GM12878 (cell line): ENCODE results near the gene RPL22. TPM values are rescaled to one million over a fixed set of nuclear protein-coding genes. Genes with fewer than 3 reads are reported as not detected.

Experiments used
- ATAC-seq: fragments of 200-7000 bp; cut with Tn5 transposase; 3 replicates; pipeline ENCODE4 v1.9.1; 2020; ENCODE audit warnings: mild to moderate bottlenecking, moderate library complexity
- BruUV-seq: library from RNA; stranded (reverse); fragments of 400-500 nt; replicated peaks from 2 replicates; lab custom pipeline; 2021; lab: Mats Ljungman, UMichigan
- CTCF ChIA-PET: fragments of 300-600 bp; sonication (Branson Sonifier 250); formaldehyde crosslinking; extraction: SDS; loops from one replicate; lab custom pipeline; 2021; ENCODE audit warnings: inconsistent platforms; lab: Yijun Ruan, JAX
- POLR2A ChIA-PET: fragments of 350-600 bp; formaldehyde crosslinking; extraction: SDS; loops from one replicate; lab custom pipeline; 2021; ENCODE audit warnings: inconsistent platforms; lab: Charles Lee
- RAD21 ChIA-PET: fragments of 300-600 bp; sonication (Branson Sonifier 250); formaldehyde crosslinking; loops from one replicate; lab custom pipeline; 2023; ENCODE audit warnings: antibody characterized with exemption; ENCODE audit not compliant: unreplicated experiment; lab: Charles Lee
- SMC1A ChIA-PET: fragments of 300-600 bp; sonication (Branson Sonifier 250); formaldehyde crosslinking; loops from one replicate; lab custom pipeline; 2023; ENCODE audit not compliant: unreplicated experiment, uncharacterized antibody; lab: Charles Lee
- DNase-seq: peaks from one replicate; pipeline ENCODE4 v3.0.0-alpha.2; 2011; ENCODE audit warnings: low read depth, low spot score
- FAIRE-seq: peaks from 3 replicates; lab custom pipeline; 2011; peaks lifted over from hg19 to GRCh38; lab: Jason Lieb, UNC
- H2AFZ ChIP-seq: 2 replicates; pipeline ENCODE4 v1.6.0; 2011; ENCODE audit warnings: low read depth, low read length, control low read depth; ENCODE audit not compliant: control insufficient read depth
- H3K27ac ChIP-seq: 2 replicates; pipeline ENCODE4 v1.5.1; 2011; ENCODE audit warnings: control low read depth; ENCODE audit not compliant: control insufficient read depth, insufficient read depth
- H3K27me3 ChIP-seq, 2 experiments: replicated peaks in 1 of 2; 2 replicates each; pipeline versions ENCODE4 v1.6.0 to v1.6.1; 2011; ENCODE audit warnings: low read length in 1 of 2; ENCODE audit not compliant: control insufficient read depth in 2 of 2, insufficient read depth in 2 of 2
- H3K36me3 ChIP-seq, 2 experiments: 2 replicates each; pipeline ENCODE4 v1.5.1; 2011; ENCODE audit warnings: low read length in 1 of 2; ENCODE audit not compliant: control insufficient read depth in 2 of 2, insufficient read depth in 2 of 2
- H3K4me1 ChIP-seq: 2 replicates; pipeline ENCODE4 v1.6.1; 2011; ENCODE audit warnings: mild to moderate bottlenecking, low read length, moderate library complexity, mixed read lengths; ENCODE audit not compliant: control insufficient read depth, insufficient read depth
- H3K4me2 ChIP-seq: 2 replicates; pipeline ENCODE4 v1.6.0; 2011; ENCODE audit warnings: control low read depth; ENCODE audit not compliant: control insufficient read depth, insufficient read depth
- H3K4me3 ChIP-seq: fragments of 200-600 bp; sonication (generic); 2 replicates; pipeline ENCODE4 v1.5.1; 2016
- H3K79me2 ChIP-seq: 2 replicates; pipeline ENCODE4 v1.6.0; 2011; ENCODE audit warnings: low read length; ENCODE audit not compliant: control insufficient read depth, insufficient read depth
- H3K9ac ChIP-seq: 2 replicates; pipeline ENCODE4 v1.8.0; 2011; ENCODE audit warnings: low read length, control low read depth, mixed read lengths; ENCODE audit not compliant: control insufficient read depth, insufficient read depth
- H3K9me3 ChIP-seq: replicated peaks from 3 replicates; pipeline ENCODE4 v1.5.1; 2011; ENCODE audit warnings: mild to moderate bottlenecking, low read length; ENCODE audit not compliant: control insufficient read depth, insufficient read depth
- H4K20me1 ChIP-seq: 2 replicates; pipeline ENCODE4 v1.6.0; 2011; ENCODE audit not compliant: control insufficient read depth, insufficient read depth
- BRCA1 ChIP-seq: IDR thresholded peaks from 2 replicates; pipeline ENCODE4 v1.6.1; 2011; ENCODE audit warnings: low read depth, low read length, improper control_type of control experiment
- CHD2 ChIP-seq: IDR thresholded peaks from 2 replicates; pipeline ENCODE4 v1.6.1; 2011; ENCODE audit warnings: low read depth, low read length, improper control_type of control experiment, borderline replicate concordance
- FOXM1 ChIP-seq: IDR thresholded peaks from 2 replicates; pipeline ENCODE4 v1.6.1; 2012; ENCODE audit warnings: low read depth, mild to moderate bottlenecking, inconsistent platforms, low read length, moderate library complexity
- HDAC6 ChIP-seq: fragments of 200-600 bp; sonication (generic); IDR thresholded peaks from one replicate; pipeline ENCODE4 v1.8.0; 2017; ENCODE audit warnings: antibody characterized with exemption; ENCODE audit not compliant: unreplicated experiment
- IKZF2 ChIP-seq, 2 experiments: fragments of 450-650 bp; IDR thresholded peaks; 2 replicates each; pipeline ENCODE4 v1.6.1; 2017; ENCODE audit warnings: mild to moderate bottlenecking in 2 of 2, moderate library complexity in 2 of 2
- JUNB ChIP-seq: IDR thresholded peaks from 2 replicates; pipeline ENCODE4 v1.6.1; 2016; ENCODE audit warnings: antibody characterized with exemption, mild to moderate bottlenecking
- NBN ChIP-seq: fragments of 450-650 bp; IDR thresholded peaks from 2 replicates; pipeline ENCODE4 v1.6.1; 2016
- RCOR1 ChIP-seq: conservative IDR thresholded peaks from 2 replicates; pipeline ENCODE4 v1.6.1; 2012; ENCODE audit warnings: low read depth, low read length, improper control_type of control experiment
- SMAD1 ChIP-seq: fragments of 450-650 bp; IDR thresholded peaks from 2 replicates; pipeline ENCODE4 v1.6.1; 2018; ENCODE audit warnings: mild to moderate bottlenecking, low read depth; ENCODE audit not compliant: partially characterized antibody
- SREBF1 ChIP-seq: IDR thresholded peaks from 2 replicates; pipeline ENCODE4 v1.6.1; 2012; ENCODE audit warnings: mild to moderate bottlenecking, low read length
- USF2 ChIP-seq: IDR thresholded peaks from 2 replicates; pipeline ENCODE4 v1.6.1; 2011; ENCODE audit warnings: low read depth, low read length, improper control_type of control experiment, borderline replicate concordance
- YBX1 ChIP-seq: fragments of 450-650 bp; IDR thresholded peaks from 2 replicates; pipeline ENCODE4 v1.6.1; 2016; ENCODE audit warnings: antibody characterized with exemption
- ZBED1 ChIP-seq: IDR thresholded peaks from 2 replicates; pipeline ENCODE4 v1.6.1; 2016; ENCODE audit warnings: borderline replicate concordance
- ZZZ3 ChIP-seq: IDR thresholded peaks from 2 replicates; pipeline ENCODE4 v1.6.1; 2011; ENCODE audit warnings: low read depth; ENCODE audit not compliant: control insufficient read depth, insufficient read length
- WGBS: methylation state at CpG from one replicate; pipeline ENCODE4 v1.1.6; 2016; ENCODE audit warnings: low lambda C conversion rate; ENCODE audit not compliant: insufficient replicate concordance, insufficient coverage; ENCODE audit errors: missing lambda C conversion rate; 5-methylcytosine and 5-hydroxymethylcytosine counted together
- in situ Hi-C: fragments of 300-500 bp; cut with MboI; formaldehyde crosslinking; loops from 9 replicates; pipeline ENCODE4 v1.14.3; 2018; ENCODE audit warnings: mixed read lengths
- intact Hi-C: fragments of 100-400 bp; cut with micrococcal nuclease; formaldehyde crosslinking; loops from one replicate; pipeline ENCODE4 v1.14.2; 2022; ENCODE audit not compliant: unreplicated experiment
- polyA plus RNA-seq, 11 experiments: library from polyadenylated mRNA; depleted of rRNA in 4 of 11; unstranded in 6 of 11; stranded (reverse) in 5 of 11; fragments of >200 nt; fragmentation: Nextera tagmentation in 4 of 11; fragmentation: Illumina TruSeq in 1 of 11; extraction: Ambion mirVana in 4 of 11; extraction: Trizol in 1 of 11; gene quantifications; 1 replicate in 1 of 11; 2 replicates in 10 of 11; pipeline versions ENCODE4 v1.2.1 to v1.2.3, GENCODE V29; 2011 to 2016; ENCODE audit warnings: inconsistent platforms in 2 of 11, missing spikeins in 2 of 11, low read depth in 1 of 11
- total RNA-seq, 4 experiments: library from RNA; depleted of rRNA in 3 of 4; stranded (reverse); fragments of >200 nt in 3 of 4; fragmentation: Illumina TruSeq in 1 of 4; extraction: Trizol in 1 of 4; gene quantifications; 2 replicates each; pipeline versions ENCODE4 v1.2.1 to v1.2.3, GENCODE V29; 2013 to 2021
- TF ChIP-seq, protein P1 (sequence below): fragments of 450-650 bp; IDR thresholded peaks from 2 replicates; pipeline ENCODE4 v1.6.1; 2018; ENCODE audit warnings: mild to moderate bottlenecking, low read depth, moderate library complexity; ENCODE audit not compliant: partially characterized antibody
- TF ChIP-seq, protein P2 (sequence below): fragments of 450-650 bp; IDR thresholded peaks from 2 replicates; pipeline ENCODE4 v1.6.1; 2017; ENCODE audit warnings: mild to moderate bottlenecking, low read depth, inconsistent platforms; ENCODE audit not compliant: poor library complexity, severe bottlenecking
- TF ChIP-seq, protein P3 (sequence below): IDR thresholded peaks from 2 replicates; pipeline ENCODE4 v1.6.1; 2012; ENCODE audit warnings: low read depth, low read length, improper control_type of control experiment

Gene RPL22
- total and polyA plus RNA-seq, 10 of the 15 experiments (the other 5 are each of a cell fraction or from before 2014, with no cell fraction given), result 191 to 560 (median 430) TPM

DNA sequence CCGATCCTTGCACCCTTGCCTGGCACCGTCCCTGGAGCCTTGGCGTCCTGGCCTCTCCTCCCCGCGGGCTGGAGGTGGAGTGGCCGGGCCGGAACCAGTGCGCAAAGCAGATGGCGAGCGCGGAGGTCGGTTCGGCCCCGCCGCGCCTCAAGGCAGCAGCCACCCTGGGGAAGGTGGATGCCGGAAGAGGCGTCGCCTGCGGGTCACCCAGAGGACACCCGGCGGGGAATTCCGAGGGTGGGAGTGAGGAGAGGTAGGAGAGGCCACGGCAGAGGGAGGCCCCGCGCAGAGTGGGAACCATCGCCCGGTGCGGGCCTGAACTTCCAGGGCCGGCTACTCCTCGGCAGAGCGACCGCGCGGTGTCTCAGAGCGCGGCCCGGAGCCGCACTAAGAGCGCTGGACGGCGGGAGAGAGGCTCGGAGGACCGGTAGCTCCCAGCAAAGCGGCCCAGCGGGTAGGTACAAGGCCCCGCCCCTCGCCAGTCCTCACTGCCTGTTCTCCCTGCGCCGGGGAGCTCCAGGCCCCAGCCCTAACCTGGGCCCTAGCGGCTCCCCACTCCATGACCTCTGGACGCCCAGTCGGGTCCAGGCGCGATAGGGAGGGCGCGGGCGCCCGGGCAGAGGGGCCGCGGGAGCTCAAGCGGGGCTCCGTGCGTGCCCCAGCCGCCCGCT is 6.6 kb upstream of the RPL22 start, which contains the start of gene RNF207:
RNF207 (plus strand) TSS at position 271 of the 671 bp plus-strand sequence. CDS start 417 bp downstream, outside the sequence.
- ChIA-PET POLR2A (interaction anchor here (0.5 to 2.4 kb wide), 7 partner anchors 9 to 258 kb away, joined by 3 to 10 read pairs (median 5); partner anchors contain the start of gene ICMT), CTCF (interaction anchor here (0.8 to 4.1 kb wide), 10 partner anchors 9 to 186 kb away, joined by 3 to 17 read pairs (median 4); no protein-coding TSS in a partner anchor), SMC1A (interaction anchor here (0.8 to 1.8 kb wide), 4 partner anchors 8 to 179 kb away, joined by 3 to 4 read pairs (median 3); no protein-coding TSS in a partner anchor), RAD21 (interaction anchor here (1.1 to 1.5 kb wide), 3 partner anchors 28 to 39 kb away, joined by 5 to 10 read pairs (median 6); partner anchors contain the start of gene ICMT)
- Histone ChIP-seq H3K4me2 (peak within 1 kb of the TSS; percentile 91), H3K27me3 (no peaks in the 10 kb centered on the region), H3K36me3 (peaks cover 0 to 3% of the 10 kb centered on the region in 2 experiments; a peak in 3 of 4 replicates), H3K9me3 (no peaks in the 10 kb centered on the region), H2AFZ (peak within 1 kb of the TSS; percentile 94), H3K27ac (peak within 1 kb of the TSS; percentile 88), H3K4me3 (peak within 1 kb of the TSS; percentile 75), H4K20me1 (no peaks in the 10 kb centered on the region), H3K9ac (peak within 1 kb of the TSS; percentile 88), H3K79me2 (peaks cover 9% of the 10 kb centered on the region), H3K4me1 (peaks cover 18% of the 10 kb centered on the region)
- ATAC-seq (peak; percentile 84), FAIRE-seq (no peak), DNase-seq (no peak)
- BruUV-seq, result no TSS peak
- intact Hi-C loops, result no loop called here
- under 1% methylated on average over 66 of the region's 66 CpGs for WGBS
- in situ Hi-C loops, result no loop called here
- TF ChIP-seq ZBED1 (no peak), YBX1 (no peak), NBN (peak; percentile 60; the same call in 1 of the 2 replicates), RCOR1 (no peak), CHD2 (no peak), FOXM1 (no peak), SMAD1 (no peak), SREBF1 (no peak), IKZF2 (IDR thresholded peaks at IDR 0.05) (peak; percentile 51 to 65; a peak in 3 of 4 replicates), HDAC6 (peak; percentile 81), ZZZ3 (no peak), BRCA1 (no peak), JUNB (no peak), USF2 (no peak)
- TF ChIP-seq, protein P1, sequence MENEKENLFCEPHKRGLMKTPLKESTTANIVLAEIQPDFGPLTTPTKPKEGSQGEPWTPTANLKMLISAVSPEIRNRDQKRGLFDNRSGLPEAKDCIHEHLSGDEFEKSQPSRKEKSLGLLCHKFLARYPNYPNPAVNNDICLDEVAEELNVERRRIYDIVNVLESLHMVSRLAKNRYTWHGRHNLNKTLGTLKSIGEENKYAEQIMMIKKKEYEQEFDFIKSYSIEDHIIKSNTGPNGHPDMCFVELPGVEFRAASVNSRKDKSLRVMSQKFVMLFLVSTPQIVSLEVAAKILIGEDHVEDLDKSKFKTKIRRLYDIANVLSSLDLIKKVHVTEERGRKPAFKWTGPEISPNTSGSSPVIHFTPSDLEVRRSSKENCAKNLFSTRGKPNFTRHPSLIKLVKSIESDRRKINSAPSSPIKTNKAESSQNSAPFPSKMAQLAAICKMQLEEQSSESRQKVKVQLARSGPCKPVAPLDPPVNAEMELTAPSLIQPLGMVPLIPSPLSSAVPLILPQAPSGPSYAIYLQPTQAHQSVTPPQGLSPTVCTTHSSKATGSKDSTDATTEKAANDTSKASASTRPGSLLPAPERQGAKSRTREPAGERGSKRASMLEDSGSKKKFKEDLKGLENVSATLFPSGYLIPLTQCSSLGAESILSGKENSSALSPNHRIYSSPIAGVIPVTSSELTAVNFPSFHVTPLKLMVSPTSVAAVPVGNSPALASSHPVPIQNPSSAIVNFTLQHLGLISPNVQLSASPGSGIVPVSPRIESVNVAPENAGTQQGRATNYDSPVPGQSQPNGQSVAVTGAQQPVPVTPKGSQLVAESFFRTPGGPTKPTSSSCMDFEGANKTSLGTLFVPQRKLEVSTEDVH, result no peak
- TF ChIP-seq, protein P2, sequence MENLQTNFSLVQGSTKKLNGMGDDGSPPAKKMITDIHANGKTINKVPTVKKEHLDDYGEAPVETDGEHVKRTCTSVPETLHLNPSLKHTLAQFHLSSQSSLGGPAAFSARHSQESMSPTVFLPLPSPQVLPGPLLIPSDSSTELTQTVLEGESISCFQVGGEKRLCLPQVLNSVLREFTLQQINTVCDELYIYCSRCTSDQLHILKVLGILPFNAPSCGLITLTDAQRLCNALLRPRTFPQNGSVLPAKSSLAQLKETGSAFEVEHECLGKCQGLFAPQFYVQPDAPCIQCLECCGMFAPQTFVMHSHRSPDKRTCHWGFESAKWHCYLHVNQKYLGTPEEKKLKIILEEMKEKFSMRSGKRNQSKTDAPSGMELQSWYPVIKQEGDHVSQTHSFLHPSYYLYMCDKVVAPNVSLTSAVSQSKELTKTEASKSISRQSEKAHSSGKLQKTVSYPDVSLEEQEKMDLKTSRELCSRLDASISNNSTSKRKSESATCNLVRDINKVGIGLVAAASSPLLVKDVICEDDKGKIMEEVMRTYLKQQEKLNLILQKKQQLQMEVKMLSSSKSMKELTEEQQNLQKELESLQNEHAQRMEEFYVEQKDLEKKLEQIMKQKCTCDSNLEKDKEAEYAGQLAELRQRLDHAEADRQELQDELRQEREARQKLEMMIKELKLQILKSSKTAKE, result no peak
- TF ChIP-seq, protein P3, sequence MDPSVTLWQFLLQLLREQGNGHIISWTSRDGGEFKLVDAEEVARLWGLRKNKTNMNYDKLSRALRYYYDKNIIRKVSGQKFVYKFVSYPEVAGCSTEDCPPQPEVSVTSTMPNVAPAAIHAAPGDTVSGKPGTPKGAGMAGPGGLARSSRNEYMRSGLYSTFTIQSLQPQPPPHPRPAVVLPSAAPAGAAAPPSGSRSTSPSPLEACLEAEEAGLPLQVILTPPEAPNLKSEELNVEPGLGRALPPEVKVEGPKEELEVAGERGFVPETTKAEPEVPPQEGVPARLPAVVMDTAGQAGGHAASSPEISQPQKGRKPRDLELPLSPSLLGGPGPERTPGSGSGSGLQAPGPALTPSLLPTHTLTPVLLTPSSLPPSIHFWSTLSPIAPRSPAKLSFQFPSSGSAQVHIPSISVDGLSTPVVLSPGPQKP, result peak; percentile 47; the same call in 1 of the 2 replicates
